ENCODE results near the gene ENKUR. TPM values are rescaled to one million over a fixed set of nuclear protein-coding genes. Genes with fewer than 3 reads are reported as not detected.

ENKUR gene
- under 0.01 TPM in 1 of 2 replicates, not detected in the other for total RNA-seq (2012; rRNA removed)

GRCh38 chr10:25015828-25016375 lies at the start of gene ENKUR:
TSS of gene ENKUR (minus strand) at chr10:25016158. CDS start at chr10:25015936, 222 bp downstream.
- Histone ChIP-seq H3K9ac (ENCODE audit: low read depth, low read length) (peak within 1 kb of the TSS; percentile 86), H3K4me2 (ENCODE audit: low read length) (peak within 1 kb of the TSS; percentile 93), H3K4me1 (ENCODE audit: control insufficient read depth, insufficient read depth, low read length) (peaks cover 9% of the 10 kb centered on the region), H3K36me3 (ENCODE audit: insufficient read depth, low read length) (no peaks in the 10 kb centered on the region), H3K4me3 (ENCODE audit: low read length) (peak within 1 kb of the TSS; percentile 79), H3K27me3 (ENCODE audit: control insufficient read depth, insufficient read depth, low read length) (no peaks in the 10 kb centered on the region), H3K9me3 (replicated peaks; ENCODE audit: low read length) (no peaks in the 10 kb centered on the region)

- Histone ChIP-seq H3K36me3 (ENCODE audit: insufficient read depth, low read length) (no peaks in the 10 kb centered on the region), H3K9me3 (replicated peaks; ENCODE audit: low read length) (no peaks in the 10 kb centered on the region), H3K4me3 (ENCODE audit: low read length) (no peak overlapping the region), H3K27me3 (ENCODE audit: control insufficient read depth, insufficient read depth, low read length) (no peaks in the 10 kb centered on the region), H3K4me2 (ENCODE audit: low read length) (no peak overlapping the region), H3K9ac (ENCODE audit: low read depth, low read length) (no peak overlapping the region), H3K4me1 (ENCODE audit: control insufficient read depth, insufficient read depth, low read length) (peaks cover 37% of the 10 kb centered on the region)
Observed at GRCh38 chr10:25064401-25064800, 48.4 kb upstream of the ENKUR start.

- H3K4me3 ChIP-seq (ENCODE audit: low read length): no peak overlapping the region
- H3K36me3 ChIP-seq (ENCODE audit: insufficient read depth, low read length): no peaks in the 10 kb centered on the region
- no peak overlapping the region for H3K9ac ChIP-seq (ENCODE audit: low read depth, low read length)
- no peaks in the 10 kb centered on the region for H3K27me3 ChIP-seq (ENCODE audit: control insufficient read depth, insufficient read depth, low read length)
- no peak overlapping the region for H3K4me2 ChIP-seq (ENCODE audit: low read length)
- H3K9me3 ChIP-seq (replicated peaks; ENCODE audit: low read length): no peaks in the 10 kb centered on the region
- H3K4me1 ChIP-seq (ENCODE audit: control insufficient read depth, insufficient read depth, low read length): peaks cover 38% of the 10 kb centered on the region
Observed at GRCh38 chr10:25063644-25064043, 47.7 kb upstream of the ENKUR start.

GRCh38 chr10:25063157-25063556 lies 47.2 kb upstream of the ENKUR start:
- no peak overlapping the region for H3K4me2 ChIP-seq (ENCODE audit: low read length)
- H3K4me1 ChIP-seq (ENCODE audit: control insufficient read depth, insufficient read depth, low read length): peaks cover 34% of the 10 kb centered on the region
- H3K9me3 ChIP-seq (replicated peaks; ENCODE audit: low read length): no peaks in the 10 kb centered on the region
- no peak overlapping the region for H3K9ac ChIP-seq (ENCODE audit: low read depth, low read length)
- no peaks in the 10 kb centered on the region for H3K36me3 ChIP-seq (ENCODE audit: insufficient read depth, low read length)
- no peaks in the 10 kb centered on the region for H3K27me3 ChIP-seq (ENCODE audit: control insufficient read depth, insufficient read depth, low read length)
- no peak overlapping the region for H3K4me3 ChIP-seq (ENCODE audit: low read length)

DNA sequence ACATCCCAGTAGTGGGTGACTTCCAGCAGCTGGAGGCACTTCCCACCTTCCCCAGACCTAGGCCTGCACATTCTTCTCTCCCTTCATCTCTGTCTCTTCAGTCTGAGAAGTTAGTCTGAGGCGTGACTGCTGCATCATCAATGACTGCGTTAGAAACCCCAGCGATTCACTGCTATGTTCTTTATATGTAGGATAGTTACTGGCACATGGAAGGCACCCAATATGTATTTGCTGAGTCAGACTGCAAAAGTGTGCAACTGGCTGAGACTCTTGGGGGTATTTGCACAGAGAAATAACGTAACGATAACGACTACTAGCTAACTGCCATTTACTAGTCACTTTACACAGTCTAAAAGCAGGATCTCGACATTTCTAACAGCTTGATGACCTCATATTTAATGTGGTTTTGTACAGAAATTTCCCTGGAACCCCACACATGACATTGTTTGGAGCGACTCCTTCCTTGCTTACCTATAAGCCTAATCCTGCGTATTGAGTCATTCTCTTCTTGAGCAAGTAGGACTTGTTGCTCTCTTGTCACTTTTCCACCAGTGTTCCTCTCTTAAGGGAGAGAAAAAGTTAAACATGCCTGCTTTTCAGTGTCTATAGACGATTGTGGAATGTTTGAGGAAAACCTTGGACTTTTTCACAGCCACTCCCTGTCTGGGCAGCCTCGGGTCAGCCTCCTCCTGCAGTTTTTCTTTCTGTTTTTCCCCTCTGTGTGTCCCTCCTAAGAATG lies 45.9 kb upstream of the ENKUR start:
- Histone ChIP-seq H3K4me2 (ENCODE audit: low read length) (peak overlapping the region; percentile 72), H3K27me3 (ENCODE audit: control insufficient read depth, insufficient read depth, low read length) (no peaks in the 10 kb centered on the region), H3K4me3 (ENCODE audit: low read length) (peak overlapping the region; percentile 51), H3K4me1 (ENCODE audit: control insufficient read depth, insufficient read depth, low read length) (peaks cover 28% of the 10 kb centered on the region), H3K9ac (ENCODE audit: low read depth, low read length) (peak overlapping the region; percentile 5), H3K36me3 (ENCODE audit: insufficient read depth, low read length) (no peaks in the 10 kb centered on the region), H3K9me3 (replicated peaks; ENCODE audit: low read length) (no peaks in the 10 kb centered on the region)

DNA sequence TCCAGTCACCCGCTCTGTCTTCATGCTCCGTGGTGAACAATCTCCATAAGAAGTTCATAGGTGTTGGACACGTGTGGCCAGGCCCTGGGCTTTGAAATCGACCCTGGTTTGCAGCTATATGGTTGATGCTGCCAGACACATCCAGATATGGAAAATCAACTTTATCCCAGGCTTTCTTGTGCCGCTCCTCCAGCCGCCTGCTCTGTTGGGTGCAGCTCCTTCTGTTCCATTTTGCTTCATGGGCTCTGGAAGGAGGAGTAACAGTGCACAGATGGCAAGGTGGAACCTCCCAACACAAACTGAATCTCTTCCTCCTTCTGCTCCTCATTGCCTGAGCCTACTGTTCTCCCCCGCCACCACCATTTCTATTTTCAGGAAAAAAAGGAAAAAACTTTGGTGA lies 45.2 kb upstream of the ENKUR start:
- H3K4me3 ChIP-seq (ENCODE audit: low read length): no peak overlapping the region
- H3K9me3 ChIP-seq (replicated peaks; ENCODE audit: low read length): no peaks in the 10 kb centered on the region
- no peaks in the 10 kb centered on the region for H3K27me3 ChIP-seq (ENCODE audit: control insufficient read depth, insufficient read depth, low read length)
- H3K4me2 ChIP-seq (ENCODE audit: low read length): no peak overlapping the region
- H3K4me1 ChIP-seq (ENCODE audit: control insufficient read depth, insufficient read depth, low read length): peaks cover 28% of the 10 kb centered on the region
- no peaks in the 10 kb centered on the region for H3K36me3 ChIP-seq (ENCODE audit: insufficient read depth, low read length)
- no peak overlapping the region for H3K9ac ChIP-seq (ENCODE audit: low read depth, low read length)

DNA sequence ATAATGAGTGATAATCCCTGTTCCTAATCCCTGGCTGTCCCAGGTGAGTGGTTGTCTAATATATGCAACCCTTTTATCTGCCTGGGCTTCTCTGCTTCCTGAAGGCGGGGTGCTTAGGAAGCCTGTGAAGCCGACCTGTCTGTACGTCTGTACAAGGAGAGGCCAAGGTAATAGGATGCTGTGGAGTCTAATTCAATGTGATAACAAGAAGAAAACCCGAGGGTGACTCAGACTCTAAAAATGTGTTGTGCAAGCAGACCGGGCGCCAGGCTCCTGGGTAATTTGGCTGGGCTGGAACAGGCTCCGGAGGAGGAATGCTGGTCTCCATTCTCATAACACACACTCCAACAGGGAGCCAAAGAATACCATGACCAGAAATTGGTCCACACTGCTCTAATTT lies 44.0 kb upstream of the ENKUR start:
- H3K9me3 ChIP-seq (replicated peaks; ENCODE audit: low read length): no peaks in the 10 kb centered on the region
- peaks cover 28% of the 10 kb centered on the region for H3K4me1 ChIP-seq (ENCODE audit: control insufficient read depth, insufficient read depth, low read length)
- H3K9ac ChIP-seq (ENCODE audit: low read depth, low read length): no peak overlapping the region
- H3K36me3 ChIP-seq (ENCODE audit: insufficient read depth, low read length): no peaks in the 10 kb centered on the region
- H3K27me3 ChIP-seq (ENCODE audit: control insufficient read depth, insufficient read depth, low read length): no peaks in the 10 kb centered on the region
- no peak overlapping the region for H3K4me3 ChIP-seq (ENCODE audit: low read length)
- peak overlapping the region; percentile 20 for H3K4me2 ChIP-seq (ENCODE audit: low read length)

GRCh38 chr10:25057886-25058285 lies 41.9 kb upstream of the ENKUR start:
- no peaks in the 10 kb centered on the region for H3K36me3 ChIP-seq (ENCODE audit: insufficient read depth, low read length)
- no peaks in the 10 kb centered on the region for H3K27me3 ChIP-seq (ENCODE audit: control insufficient read depth, insufficient read depth, low read length)
- no peak overlapping the region for H3K4me2 ChIP-seq (ENCODE audit: low read length)
- no peak overlapping the region for H3K4me3 ChIP-seq (ENCODE audit: low read length)
- no peak overlapping the region for H3K9ac ChIP-seq (ENCODE audit: low read depth, low read length)
- H3K4me1 ChIP-seq (ENCODE audit: control insufficient read depth, insufficient read depth, low read length): peaks cover 28% of the 10 kb centered on the region
- no peaks in the 10 kb centered on the region for H3K9me3 ChIP-seq (replicated peaks; ENCODE audit: low read length)

GRCh38 chr10:25056726-25057125 lies 40.8 kb upstream of the ENKUR start:
- Histone ChIP-seq H3K9me3 (replicated peaks; ENCODE audit: low read length) (no peaks in the 10 kb centered on the region), H3K27me3 (ENCODE audit: control insufficient read depth, insufficient read depth, low read length) (no peaks in the 10 kb centered on the region), H3K4me1 (ENCODE audit: control insufficient read depth, insufficient read depth, low read length) (peaks cover 19% of the 10 kb centered on the region), H3K36me3 (ENCODE audit: insufficient read depth, low read length) (no peaks in the 10 kb centered on the region), H3K4me3 (ENCODE audit: low read length) (no peak overlapping the region), H3K4me2 (ENCODE audit: low read length) (no peak overlapping the region), H3K9ac (ENCODE audit: low read depth, low read length) (no peak overlapping the region)

- H3K9ac ChIP-seq (ENCODE audit: low read depth, low read length): no peak overlapping the region
- H3K27me3 ChIP-seq (ENCODE audit: control insufficient read depth, insufficient read depth, low read length): peaks cover 6% of the 10 kb centered on the region
Observed at GRCh38 chr10:25052012-25052411, 36.1 kb upstream of the ENKUR start.

DNA sequence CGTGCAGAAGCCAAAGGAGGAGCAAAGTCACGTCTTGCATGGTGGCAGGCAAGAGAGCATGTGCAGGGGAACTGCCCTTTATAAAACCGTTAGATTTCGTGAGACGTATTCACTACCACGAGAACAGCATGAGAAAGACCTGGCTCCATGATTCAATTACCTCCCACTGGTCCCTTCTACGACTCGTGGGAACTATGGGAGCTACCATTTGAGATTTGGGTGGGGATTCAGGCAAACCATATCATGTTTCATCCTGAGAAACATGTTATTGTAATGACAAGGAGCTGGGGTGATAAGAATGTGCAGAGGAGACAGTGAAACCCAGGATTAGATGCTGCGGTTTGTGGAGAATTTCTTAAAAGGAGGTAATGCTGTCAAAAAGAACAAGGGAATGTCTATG lies 34.4 kb upstream of the ENKUR start:
- Histone ChIP-seq H3K9ac (ENCODE audit: low read depth, low read length) (no peak overlapping the region), H3K4me3 (ENCODE audit: low read length) (no peak overlapping the region), H3K36me3 (ENCODE audit: insufficient read depth, low read length) (no peaks in the 10 kb centered on the region), H3K4me2 (ENCODE audit: low read length) (no peak overlapping the region), H3K9me3 (replicated peaks; ENCODE audit: low read length) (no peaks in the 10 kb centered on the region), H3K4me1 (ENCODE audit: control insufficient read depth, insufficient read depth, low read length) (peaks cover 8% of the 10 kb centered on the region), H3K27me3 (ENCODE audit: control insufficient read depth, insufficient read depth, low read length) (peaks cover 7% of the 10 kb centered on the region)

More at GRCh38 chr10:25052012-25052411, 36.1 kb upstream of the ENKUR start:
- Histone ChIP-seq H3K4me1 (ENCODE audit: control insufficient read depth, insufficient read depth, low read length) (peaks cover 8% of the 10 kb centered on the region), H3K4me3 (ENCODE audit: low read length) (no peak overlapping the region), H3K9me3 (replicated peaks; ENCODE audit: low read length) (no peaks in the 10 kb centered on the region), H3K36me3 (ENCODE audit: insufficient read depth, low read length) (no peaks in the 10 kb centered on the region), H3K4me2 (ENCODE audit: low read length) (no peak overlapping the region)

- Histone ChIP-seq H3K9ac (ENCODE audit: low read depth, low read length) (no peak overlapping the region), H3K27me3 (ENCODE audit: control insufficient read depth, insufficient read depth, low read length) (peaks cover 7% of the 10 kb centered on the region), H3K4me2 (ENCODE audit: low read length) (no peak overlapping the region), H3K9me3 (replicated peaks; ENCODE audit: low read length) (no peaks in the 10 kb centered on the region), H3K4me3 (ENCODE audit: low read length) (no peak overlapping the region), H3K36me3 (ENCODE audit: insufficient read depth, low read length) (no peaks in the 10 kb centered on the region), H3K4me1 (ENCODE audit: control insufficient read depth, insufficient read depth, low read length) (peaks cover 8% of the 10 kb centered on the region)
Observed at GRCh38 chr10:25049966-25050365, 34.0 kb upstream of the ENKUR start.
